Glutamatergic neuron (in vitro differentiated cells): ENCODE data around the gene DAGLA. TPM values are rescaled to one million over a fixed set of nuclear protein-coding genes. Genes with fewer than 3 reads are reported as not detected.

Experiments
- DNase-seq: peaks from one replicate; pipeline ENCODE4 v3.0.0; 2022
- H3K27ac Mint-ChIP-seq: one replicate; pipeline ENCODE4 v1.8.0; 2020; ENCODE audit warnings: mild to moderate bottlenecking, mixed read lengths, inconsistent platforms; ENCODE audit not compliant: unreplicated experiment
- H3K27me3 Mint-ChIP-seq: one replicate; pipeline ENCODE4 v1.8.0; 2020; ENCODE audit warnings: mild to moderate bottlenecking, moderate library complexity, mixed read lengths, inconsistent platforms; ENCODE audit not compliant: unreplicated experiment
- H3K36me3 Mint-ChIP-seq: one replicate; pipeline ENCODE4 v1.8.0; 2020; ENCODE audit warnings: mild to moderate bottlenecking, mixed read lengths, inconsistent platforms; ENCODE audit not compliant: unreplicated experiment
- H3K4me1 Mint-ChIP-seq: one replicate; pipeline ENCODE4 v1.8.0; 2020; ENCODE audit warnings: mild to moderate bottlenecking, low read depth, mixed read lengths, inconsistent platforms; ENCODE audit not compliant: unreplicated experiment
- H3K4me3 Mint-ChIP-seq: one replicate; pipeline ENCODE4 v1.8.0; 2020; ENCODE audit warnings: mild to moderate bottlenecking, mixed read lengths, inconsistent platforms; ENCODE audit not compliant: unreplicated experiment
- H3K9me3 Mint-ChIP-seq: one replicate; pipeline ENCODE4 v1.8.0; 2020; ENCODE audit warnings: mild to moderate bottlenecking, moderate library complexity, mixed read lengths, inconsistent platforms; ENCODE audit not compliant: unreplicated experiment
- total RNA-seq: library from RNA; stranded (reverse); fragmentation: NEBNext Ultra II Directional; extraction: Animal tissue kit (Norgen Biotek cat#: 25700); gene quantifications from one replicate; pipeline ENCODE4 v1.2.1, GENCODE V29; 2021; ENCODE audit not compliant: unreplicated experiment
- TF ChIP-seq, protein P1 (sequence below): fragments of 200-600 bp; sonication (generic); IDR thresholded peaks from one replicate; pipeline ENCODE4 v1.5.0; 2021; ENCODE audit not compliant: partially characterized antibody, unreplicated experiment

Gene DAGLA
- total RNA-seq, 1 donor from 2014 or later: 9.6 TPM

DNA sequence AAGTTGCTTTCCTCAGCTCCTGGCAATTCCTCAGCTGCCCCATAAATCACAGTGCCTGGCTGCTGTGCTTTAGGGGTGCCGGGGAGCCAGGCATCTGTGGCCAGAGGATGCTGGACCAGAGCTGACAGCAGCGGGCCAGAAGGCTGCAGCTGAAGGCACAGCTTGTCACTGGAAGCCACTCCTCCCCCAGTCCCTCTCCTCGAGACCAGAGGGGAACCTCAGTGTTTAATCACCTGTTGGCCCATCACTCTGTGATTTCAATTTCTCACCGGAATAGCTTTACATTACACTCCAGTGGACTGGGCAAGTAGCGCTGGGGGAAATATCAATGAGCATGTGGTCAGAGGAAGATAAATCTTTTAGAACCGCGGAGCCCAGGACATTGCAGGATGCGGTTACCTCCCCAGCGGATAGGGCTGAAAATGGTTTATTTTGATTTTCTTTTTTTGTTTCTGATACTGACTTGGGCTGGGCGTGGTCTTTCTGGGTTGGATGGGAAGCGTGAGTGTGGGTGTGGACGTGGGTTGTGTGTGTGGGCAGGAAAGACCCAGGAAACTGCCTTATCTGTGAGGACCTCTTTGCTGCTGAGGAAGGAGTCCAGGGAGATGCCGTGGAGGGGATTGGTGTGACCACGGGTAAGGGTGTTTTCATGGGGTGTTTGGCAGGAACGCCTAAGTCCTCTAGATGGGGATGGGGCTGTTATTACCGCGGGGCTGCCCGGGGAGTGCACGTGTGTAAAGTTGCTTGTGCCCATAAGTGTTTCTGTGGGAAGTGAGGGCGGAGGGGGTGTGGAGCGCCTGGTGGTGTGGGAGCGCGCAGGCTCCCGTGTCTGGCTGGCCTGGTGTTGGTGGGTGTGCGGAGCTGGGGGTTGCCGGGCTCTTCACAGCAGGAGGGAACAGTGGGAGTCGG lies 4.0 kb downstream of the DAGLA start:
- peaks cover 17% of the 10 kb centered on the region for H3K27me3 Mint-ChIP-seq
- peaks cover 4% of the 10 kb centered on the region for H3K36me3 Mint-ChIP-seq
- H3K4me3 Mint-ChIP-seq: no peak overlapping the region
- peak; percentile 60 for DNase-seq
- no peak overlapping the region for H3K27ac Mint-ChIP-seq
- H3K4me1 Mint-ChIP-seq: peaks cover 16% of the 10 kb centered on the region
- peaks cover 14% of the 10 kb centered on the region for H3K9me3 Mint-ChIP-seq
- TF ChIP-seq, protein P1, sequence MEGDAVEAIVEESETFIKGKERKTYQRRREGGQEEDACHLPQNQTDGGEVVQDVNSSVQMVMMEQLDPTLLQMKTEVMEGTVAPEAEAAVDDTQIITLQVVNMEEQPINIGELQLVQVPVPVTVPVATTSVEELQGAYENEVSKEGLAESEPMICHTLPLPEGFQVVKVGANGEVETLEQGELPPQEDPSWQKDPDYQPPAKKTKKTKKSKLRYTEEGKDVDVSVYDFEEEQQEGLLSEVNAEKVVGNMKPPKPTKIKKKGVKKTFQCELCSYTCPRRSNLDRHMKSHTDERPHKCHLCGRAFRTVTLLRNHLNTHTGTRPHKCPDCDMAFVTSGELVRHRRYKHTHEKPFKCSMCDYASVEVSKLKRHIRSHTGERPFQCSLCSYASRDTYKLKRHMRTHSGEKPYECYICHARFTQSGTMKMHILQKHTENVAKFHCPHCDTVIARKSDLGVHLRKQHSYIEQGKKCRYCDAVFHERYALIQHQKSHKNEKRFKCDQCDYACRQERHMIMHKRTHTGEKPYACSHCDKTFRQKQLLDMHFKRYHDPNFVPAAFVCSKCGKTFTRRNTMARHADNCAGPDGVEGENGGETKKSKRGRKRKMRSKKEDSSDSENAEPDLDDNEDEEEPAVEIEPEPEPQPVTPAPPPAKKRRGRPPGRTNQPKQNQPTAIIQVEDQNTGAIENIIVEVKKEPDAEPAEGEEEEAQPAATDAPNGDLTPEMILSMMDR: no peak

DNA sequence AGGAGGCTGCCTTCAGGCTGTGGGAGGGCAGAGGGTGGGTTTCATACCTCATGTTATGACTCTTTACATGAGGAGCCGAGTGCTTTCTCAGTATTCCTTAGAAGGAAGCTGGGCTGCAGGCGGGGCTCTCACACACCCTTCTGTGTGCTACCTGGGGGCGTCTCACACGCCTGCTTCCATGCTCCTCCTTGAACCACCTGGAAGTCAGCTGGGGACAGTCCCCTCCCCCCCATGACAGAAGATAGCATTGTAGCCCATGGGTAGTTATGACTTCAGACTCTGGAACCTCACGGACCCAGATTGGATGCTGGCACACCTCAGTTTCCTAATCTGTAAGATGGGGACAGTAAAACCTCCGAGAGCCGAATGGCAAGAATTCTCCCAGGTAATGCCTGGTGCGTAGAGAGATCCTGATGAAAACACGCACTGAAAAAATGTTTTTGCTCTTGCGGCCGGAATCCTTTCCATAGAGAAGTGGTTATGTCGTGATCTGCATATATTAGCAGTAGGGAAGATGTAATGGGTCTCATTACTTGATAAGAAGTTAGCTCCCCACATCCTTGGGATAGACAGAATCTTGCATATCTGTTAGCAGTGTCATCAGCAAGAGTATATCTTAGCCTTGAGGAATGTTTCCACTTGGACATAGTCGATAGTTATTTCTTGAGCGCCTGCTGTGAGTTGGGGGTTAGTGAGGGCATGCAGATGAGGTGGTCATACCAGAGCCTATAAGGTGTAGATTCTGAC lies 4.9 kb downstream of the DAGLA start:
- Mint-ChIP-seq H3K4me3 (peak overlapping the region; percentile 9), H3K27me3 (peaks cover 14% of the 10 kb centered on the region), H3K27ac (peak overlapping the region; percentile 59), H3K36me3 (peaks cover 4% of the 10 kb centered on the region), H3K4me1 (peaks cover 14% of the 10 kb centered on the region), H3K9me3 (peaks cover 12% of the 10 kb centered on the region)
- TF ChIP-seq, protein P1: no peak
- DNase-seq: no peak

DNA sequence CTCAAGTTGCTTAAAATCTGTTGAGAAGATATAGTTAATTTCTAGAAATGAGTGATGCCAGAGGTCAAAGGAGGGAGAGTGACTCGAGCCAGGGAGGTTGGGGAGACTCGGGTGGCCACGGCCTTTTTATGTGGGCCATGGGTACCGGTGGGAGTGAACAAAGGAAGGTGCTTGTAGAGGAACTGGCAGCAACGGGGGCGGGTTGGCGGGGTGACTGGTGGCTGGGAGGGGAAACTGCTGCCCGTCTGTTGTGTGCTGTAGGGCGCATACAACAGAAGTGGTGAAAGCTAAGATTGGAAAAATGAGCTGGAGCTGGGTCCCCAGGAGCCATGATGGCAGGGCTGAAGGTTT lies 5.4 kb downstream of the DAGLA start:
- peaks cover 14% of the 10 kb centered on the region for H3K27me3 Mint-ChIP-seq
- TF ChIP-seq, protein P1: no peak

DNA sequence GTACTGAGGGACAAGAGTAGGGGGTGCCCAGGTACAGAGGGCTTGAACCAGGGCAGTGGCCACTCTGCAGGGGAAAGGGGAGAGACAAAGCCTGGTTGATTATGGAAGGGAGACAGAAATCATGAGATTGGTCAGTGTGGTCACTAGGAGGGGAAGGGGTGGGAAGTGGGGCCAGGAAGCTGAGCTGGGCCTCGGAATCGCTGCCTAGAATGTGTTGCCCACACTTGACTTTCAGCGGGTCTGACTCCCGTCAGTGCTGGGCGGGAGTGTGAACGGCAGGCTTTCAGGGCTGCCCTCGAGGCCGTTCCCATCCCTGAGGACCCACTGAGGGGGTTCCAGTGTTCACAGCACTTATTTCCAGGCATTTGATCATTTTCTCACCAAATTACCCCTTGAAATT lies 5.9 kb downstream of the DAGLA start:
- H3K27ac Mint-ChIP-seq: no peak overlapping the region
- no peak overlapping the region for H3K4me3 Mint-ChIP-seq
- peaks cover 11% of the 10 kb centered on the region for H3K27me3 Mint-ChIP-seq
- H3K36me3 Mint-ChIP-seq: peaks cover 4% of the 10 kb centered on the region
- H3K4me1 Mint-ChIP-seq: peaks cover 11% of the 10 kb centered on the region
- TF ChIP-seq, protein P1: no peak
- DNase-seq: no peak
- H3K9me3 Mint-ChIP-seq: peaks cover 9% of the 10 kb centered on the region

More for the DNA sequence above, 5.4 kb downstream of the DAGLA start:
- Mint-ChIP-seq H3K9me3 (peaks cover 12% of the 10 kb centered on the region), H3K4me3 (no peak overlapping the region), H3K27ac (peak overlapping the region; percentile 59), H3K4me1 (peaks cover 15% of the 10 kb centered on the region), H3K36me3 (peaks cover 4% of the 10 kb centered on the region)
- DNase-seq: no peak
